Cardiac septum (tissue), 1 donor: ENCODE data around the gene KANSL1. TPM values are rescaled to one million over a fixed set of nuclear protein-coding genes. Genes with fewer than 3 reads are reported as not detected.

Experiments
- DNase-seq: peaks from one replicate; pipeline ENCODE4 v3.0.0-alpha.2; 2020; ENCODE audit warnings: low spot score
- intact Hi-C: fragments of 100-400 bp; cut with DNase I; formaldehyde crosslinking; loops from one replicate; pipeline ENCODE4 v1.14.0; 2022
- total RNA-seq: library from RNA; stranded (reverse); fragmentation: NEBNext Ultra II Directional; extraction: Animal tissue kit (Norgen Biotek cat#: 25700); gene quantifications from one replicate; pipeline ENCODE4 v1.2.1, GENCODE V29; 2021
- donor health status: DM: no; HTN: no; CAD: no.

Gene KANSL1
- total RNA-seq, 1 donor from 2014 or later: 33.6 TPM

- DNase-seq: no peak
- intact Hi-C loops: no loop called here
Measured at GRCh38 chr17:46170639-46171429, 22.4 kb downstream of the KANSL1 start.

- no peak for DNase-seq
- intact Hi-C loops: no loop called here
Measured at GRCh38 chr17:46169913-46170638, 23.2 kb downstream of the KANSL1 start.

GRCh38 chr17:46167826-46168569 lies 25.2 kb downstream of the KANSL1 start:
- DNase-seq: no peak
- intact Hi-C loops: no loop called here

- intact Hi-C loops: no loop called here
Measured at GRCh38 chr17:46167267-46167666, 26.0 kb downstream of the KANSL1 start.

GRCh38 chr17:46166692-46167249 lies 26.5 kb downstream of the KANSL1 start:
- intact Hi-C loops: no loop called here
- no peak for DNase-seq

More at GRCh38 chr17:46167267-46167666, 26.0 kb downstream of the KANSL1 start:
- DNase-seq: no peak

GRCh38 chr17:46163929-46164594 lies 29.2 kb downstream of the KANSL1 start:
- DNase-seq: no peak
- intact Hi-C loops: loop anchor here (5.0 kb wide), 1 partner anchor 57 kb away; no protein-coding TSS in a partner anchor

- intact Hi-C loops: loop anchor here (5.0 kb wide), 1 partner anchor 56 kb away; no protein-coding TSS in a partner anchor
- no peak for DNase-seq
Measured at GRCh38 chr17:46163316-46163715, 29.9 kb downstream of the KANSL1 start.

GRCh38 chr17:46162866-46163265 lies 30.4 kb downstream of the KANSL1 start:
- no peak for DNase-seq
- intact Hi-C loops: loop anchor here (5.0 kb wide), 1 partner anchor 56 kb away; no protein-coding TSS in a partner anchor

GRCh38 chr17:46160169-46160568 lies 33.1 kb downstream of the KANSL1 start:
- intact Hi-C loops: loop anchor here (5.0 kb wide), 1 partner anchor 53 kb away; no protein-coding TSS in a partner anchor
- no peak for DNase-seq

GRCh38 chr17:46159686-46160085 lies 33.5 kb downstream of the KANSL1 start:
- intact Hi-C loops: loop anchor here (5.0 kb wide), 2 partner anchors 33 to 52 kb away; partner anchors contain the start of gene KANSL1
- no peak for DNase-seq

- DNase-seq: no peak
- intact Hi-C loops: loop anchor here (5.0 kb wide), 1 partner anchor 34 kb away; the partner anchor contains the start of gene KANSL1
Measured at GRCh38 chr17:46158323-46159296, 34.6 kb downstream of the KANSL1 start.

GRCh38 chr17:46157443-46158062 lies 35.7 kb downstream of the KANSL1 start:
- intact Hi-C loops: loop anchor here (5.0 kb wide), 1 partner anchor 35 kb away; the partner anchor contains the start of gene KANSL1
- DNase-seq: no peak

- intact Hi-C loops: no loop called here
Measured at GRCh38 chr17:46154151-46154816, 38.9 kb downstream of the KANSL1 start.

GRCh38 chr17:46152423-46152822 lies 40.8 kb downstream of the KANSL1 start:
- DNase-seq: no peak
- intact Hi-C loops: no loop called here

More at GRCh38 chr17:46154151-46154816, 38.9 kb downstream of the KANSL1 start:
- DNase-seq: no peak

- no peak for DNase-seq
- intact Hi-C loops: no loop called here
Measured at GRCh38 chr17:46151762-46152161, 41.5 kb downstream of the KANSL1 start.

- no peak for DNase-seq
- intact Hi-C loops: no loop called here
Measured at GRCh38 chr17:46150216-46150963, 42.8 kb downstream of the KANSL1 start.
